HG03103 (cell line): ENCODE data around the gene PCDHGB5.
"Not testable (repeated sequence)": the region's sequence is repeated elsewhere in the genome, so short reads cannot be mapped to it uniquely, and the experiment has no call there.

ENCODE experiments used
- ATAC-seq: cut with Tn5 transposase; IDR thresholded peaks from one replicate; pipeline ENCODE4 v1.9.1; 2021; ENCODE audit warnings: low read depth; ENCODE audit not compliant: unreplicated experiment

PCDHGB5 gene

DNA sequence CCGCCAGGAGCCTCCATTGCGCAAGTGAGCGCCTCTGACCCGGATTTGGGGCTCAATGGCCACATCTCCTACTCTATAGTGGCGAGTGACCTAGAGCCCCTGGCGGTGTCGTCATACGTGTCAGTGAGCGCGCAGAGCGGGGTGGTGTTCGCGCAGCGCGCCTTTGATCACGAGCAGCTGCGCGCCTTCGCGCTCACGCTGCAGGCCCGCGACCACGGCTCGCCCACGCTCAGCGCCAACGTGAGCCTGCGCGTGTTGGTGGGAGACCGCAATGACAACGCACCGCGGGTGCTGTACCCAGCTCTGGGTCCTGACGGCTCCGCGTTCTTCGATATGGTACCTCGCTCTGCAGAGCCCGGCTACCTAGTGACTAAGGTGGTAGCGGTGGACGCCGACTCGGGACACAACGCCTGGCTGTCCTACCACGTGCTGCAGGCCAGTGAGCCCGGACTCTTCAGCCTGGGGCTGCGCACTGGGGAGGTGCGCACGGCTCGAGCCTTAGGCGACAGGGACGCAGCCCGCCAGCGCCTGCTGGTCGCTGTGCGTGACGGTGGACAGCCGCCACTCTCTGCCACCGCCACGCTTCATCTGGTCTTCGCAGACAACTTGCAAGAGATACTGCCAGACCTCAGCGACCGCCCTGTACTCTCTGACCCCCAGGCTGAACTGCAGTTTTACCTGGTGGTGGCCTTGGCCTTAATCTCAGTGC, 12.0 kb downstream of the PCDHGB5 start:
- no peak for ATAC-seq

DNA sequence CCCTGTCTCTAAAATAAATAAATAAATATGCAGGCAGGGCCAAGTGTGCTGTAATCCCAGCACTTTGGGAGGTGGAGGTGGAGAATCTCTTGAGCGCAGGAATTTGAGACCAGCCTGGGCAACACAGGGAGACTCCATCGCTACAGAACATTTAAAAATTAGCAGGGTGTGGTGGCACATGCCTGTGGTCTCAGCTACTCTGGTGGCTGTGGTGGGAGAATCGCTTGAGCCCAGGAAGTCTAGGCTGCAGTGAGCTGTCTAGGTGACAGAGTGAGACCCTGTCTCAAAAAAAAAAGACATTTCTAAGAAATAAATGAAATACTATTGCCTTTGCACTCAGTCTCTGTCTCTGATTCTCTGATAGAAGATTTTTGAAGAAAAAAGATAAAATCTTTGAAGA, 13.8 kb downstream of the PCDHGB5 start:
- ATAC-seq = no peak

DNA sequence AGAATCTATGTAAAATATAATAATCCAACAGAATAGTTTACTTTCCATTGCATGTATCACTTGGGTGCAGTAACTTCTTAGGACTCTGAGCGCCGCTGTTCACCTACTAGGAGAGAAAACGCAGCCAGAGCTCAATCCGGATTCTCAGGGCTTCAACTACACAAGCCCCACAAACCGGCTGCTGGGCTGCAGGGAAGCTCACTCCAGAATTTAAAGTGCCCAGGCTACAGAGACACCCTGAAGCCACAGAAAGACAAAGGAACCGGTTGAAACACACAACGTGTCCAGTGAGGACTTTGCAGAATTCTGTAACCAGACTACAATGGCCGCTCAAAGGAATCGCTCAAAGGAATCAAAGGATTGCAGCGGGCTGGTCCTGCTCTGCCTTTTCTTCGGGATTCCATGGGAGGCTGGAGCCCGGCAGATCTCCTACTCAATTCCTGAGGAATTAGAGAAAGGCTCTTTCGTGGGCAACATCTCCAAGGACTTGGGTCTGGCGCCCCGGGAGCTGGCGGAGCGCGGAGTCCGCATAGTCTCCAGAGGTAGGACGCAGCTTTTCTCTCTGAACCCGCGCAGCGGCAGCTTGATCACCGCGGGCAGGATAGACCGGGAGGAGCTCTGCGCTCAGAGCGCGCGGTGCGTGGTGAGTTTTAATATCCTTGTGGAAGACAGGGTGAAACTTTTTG, 15.2 kb downstream of the PCDHGB5 start, which contains the start of gene PCDHGA10:
Gene PCDHGA10 (plus strand): TSS at position 134 of the 686 bp plus-strand sequence. CDS start 189 bp downstream, at position 323.
- ATAC-seq = peak; percentile 46

DNA sequence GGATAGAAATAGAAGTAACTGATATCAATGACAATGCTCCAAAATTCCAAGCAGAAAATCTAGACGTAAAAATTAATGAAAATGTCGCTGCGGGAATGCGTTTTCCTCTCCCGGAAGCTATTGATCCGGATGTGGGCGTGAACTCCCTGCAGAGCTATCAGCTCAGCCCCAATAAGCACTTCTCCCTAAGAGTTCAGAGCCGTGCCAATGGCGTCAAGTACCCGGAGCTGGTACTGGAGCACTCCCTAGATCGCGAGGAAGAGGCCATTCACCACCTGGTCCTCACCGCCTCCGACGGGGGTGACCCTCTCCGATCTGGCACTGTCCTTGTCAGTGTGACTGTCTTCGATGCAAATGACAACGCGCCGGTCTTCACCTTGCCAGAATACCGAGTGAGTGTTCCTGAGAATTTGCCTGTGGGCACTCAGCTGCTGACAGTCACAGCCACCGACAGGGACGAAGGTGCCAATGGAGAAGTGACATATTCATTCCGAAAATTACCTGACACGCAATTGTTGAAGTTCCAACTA, 15.9 kb downstream of the PCDHGB5 start:
- ATAC-seq = no peak

DNA sequence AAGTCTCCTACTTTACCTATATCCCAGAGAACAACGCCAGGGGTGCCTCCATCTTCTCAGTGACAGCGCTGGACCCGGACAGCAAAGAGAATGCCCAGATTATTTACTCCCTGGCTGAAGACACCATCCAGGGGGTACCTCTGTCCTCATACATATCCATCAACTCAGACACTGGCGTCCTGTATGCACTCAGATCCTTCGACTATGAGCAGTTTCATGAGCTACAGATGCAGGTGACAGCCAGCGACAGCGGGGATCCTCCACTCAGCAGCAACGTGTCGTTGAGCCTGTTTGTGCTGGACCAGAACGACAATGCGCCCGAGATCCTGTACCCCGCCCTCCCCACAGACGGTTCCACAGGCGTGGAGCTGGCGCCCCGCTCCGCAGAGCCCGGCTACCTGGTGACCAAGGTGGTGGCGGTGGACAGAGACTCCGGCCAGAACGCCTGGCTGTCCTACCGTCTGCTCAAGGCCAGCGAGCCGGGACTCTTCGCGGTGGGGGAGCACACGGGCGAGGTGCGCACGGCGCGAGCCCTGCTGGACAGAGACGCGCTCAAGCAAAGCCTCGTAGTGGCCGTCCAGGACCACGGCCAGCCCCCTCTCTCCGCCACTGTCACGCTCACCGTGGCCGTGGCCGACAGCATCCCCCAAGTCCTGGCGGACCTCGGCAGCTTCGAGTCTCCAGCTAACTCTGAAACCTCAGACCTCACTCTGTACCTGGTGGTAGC, 17.0 kb downstream of the PCDHGB5 start:
- not testable (repeated sequence) for ATAC-seq

DNA sequence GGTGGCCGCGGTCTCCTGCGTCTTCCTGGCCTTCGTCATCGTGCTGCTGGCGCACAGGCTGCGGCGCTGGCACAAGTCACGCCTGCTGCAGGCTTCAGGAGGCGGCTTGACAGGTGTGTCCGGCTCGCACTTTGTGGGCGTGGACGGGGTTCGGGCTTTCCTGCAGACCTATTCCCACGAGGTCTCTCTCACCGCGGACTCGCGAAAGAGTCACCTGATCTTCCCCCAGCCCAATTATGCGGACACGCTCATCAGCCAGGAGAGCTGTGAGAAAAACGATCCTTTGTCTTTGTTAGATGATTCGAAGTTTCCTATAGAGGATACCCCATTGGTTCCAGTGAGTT, 17.5 kb downstream of the PCDHGB5 start:
- not testable (repeated sequence) for ATAC-seq

DNA sequence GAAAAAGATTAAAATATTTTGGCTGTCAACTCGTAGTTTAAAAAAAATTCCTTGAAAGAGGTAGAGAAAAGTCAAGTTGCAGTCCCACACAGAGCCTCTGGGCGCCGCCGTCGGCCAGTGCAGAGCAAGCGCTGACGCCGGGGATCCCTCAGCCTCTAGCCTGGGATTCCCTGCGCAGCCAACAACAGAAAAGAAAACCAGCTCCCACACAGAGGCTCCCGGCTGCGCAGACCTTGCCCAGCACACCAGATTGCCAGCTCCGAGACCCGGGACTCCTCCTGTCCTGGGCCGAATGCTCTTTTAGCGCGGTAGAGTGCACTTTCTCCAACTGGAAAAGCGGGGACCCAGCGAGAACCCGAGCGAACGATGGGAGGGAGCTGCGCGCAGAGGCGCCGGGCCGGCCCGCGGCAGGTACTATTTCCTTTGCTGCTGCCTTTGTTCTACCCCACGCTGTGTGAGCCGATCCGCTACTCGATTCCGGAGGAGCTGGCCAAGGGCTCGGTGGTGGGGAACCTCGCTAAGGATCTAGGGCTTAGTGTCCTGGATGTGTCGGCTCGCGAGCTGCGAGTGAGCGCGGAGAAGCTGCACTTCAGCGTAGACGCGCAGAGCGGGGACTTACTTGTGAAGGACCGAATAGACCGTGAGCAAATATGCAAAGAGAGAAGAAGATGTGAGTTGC, 19.9 kb downstream of the PCDHGB5 start, which contains the start of gene PCDHGB7:
Gene PCDHGB7 (plus strand): TSS at position 184 of the 679 bp plus-strand sequence. CDS start 183 bp downstream, at position 367.
- ATAC-seq = peak; percentile 80

DNA sequence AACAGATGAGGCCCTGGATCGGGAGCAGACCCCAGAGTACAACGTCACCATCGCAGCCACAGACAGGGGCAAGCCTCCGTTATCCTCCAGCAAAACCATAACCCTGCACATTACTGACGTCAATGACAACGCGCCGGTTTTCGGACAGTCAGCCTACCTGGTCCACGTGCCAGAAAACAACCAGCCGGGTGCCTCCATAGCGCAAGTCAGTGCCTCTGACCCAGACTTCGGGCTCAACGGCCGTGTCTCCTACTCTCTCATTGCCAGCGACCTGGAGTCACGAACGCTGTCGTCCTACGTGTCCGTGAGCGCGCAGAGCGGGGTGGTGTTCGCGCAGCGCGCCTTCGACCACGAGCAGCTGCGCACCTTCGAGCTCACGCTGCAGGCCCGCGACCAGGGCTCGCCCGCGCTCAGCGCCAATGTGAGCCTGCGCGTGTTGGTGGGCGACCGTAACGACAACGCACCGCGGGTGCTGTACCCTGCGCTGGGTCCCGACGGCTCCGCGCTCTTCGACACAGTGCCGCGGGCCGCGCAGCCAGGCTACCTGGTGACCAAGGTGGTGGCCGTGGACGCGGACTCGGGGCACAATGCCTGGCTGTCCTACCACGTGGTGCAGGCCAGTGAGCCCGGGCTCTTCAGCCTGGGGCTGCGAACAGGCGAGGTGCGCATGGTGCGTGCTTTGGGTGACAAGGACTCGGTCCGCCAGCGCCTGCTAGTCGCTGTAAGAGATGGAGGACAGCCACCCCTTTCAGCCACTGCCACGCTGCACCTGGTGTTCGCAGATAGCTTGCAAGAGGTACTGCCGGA, 21.5 kb downstream of the PCDHGB5 start:
- ATAC-seq = no peak

DNA sequence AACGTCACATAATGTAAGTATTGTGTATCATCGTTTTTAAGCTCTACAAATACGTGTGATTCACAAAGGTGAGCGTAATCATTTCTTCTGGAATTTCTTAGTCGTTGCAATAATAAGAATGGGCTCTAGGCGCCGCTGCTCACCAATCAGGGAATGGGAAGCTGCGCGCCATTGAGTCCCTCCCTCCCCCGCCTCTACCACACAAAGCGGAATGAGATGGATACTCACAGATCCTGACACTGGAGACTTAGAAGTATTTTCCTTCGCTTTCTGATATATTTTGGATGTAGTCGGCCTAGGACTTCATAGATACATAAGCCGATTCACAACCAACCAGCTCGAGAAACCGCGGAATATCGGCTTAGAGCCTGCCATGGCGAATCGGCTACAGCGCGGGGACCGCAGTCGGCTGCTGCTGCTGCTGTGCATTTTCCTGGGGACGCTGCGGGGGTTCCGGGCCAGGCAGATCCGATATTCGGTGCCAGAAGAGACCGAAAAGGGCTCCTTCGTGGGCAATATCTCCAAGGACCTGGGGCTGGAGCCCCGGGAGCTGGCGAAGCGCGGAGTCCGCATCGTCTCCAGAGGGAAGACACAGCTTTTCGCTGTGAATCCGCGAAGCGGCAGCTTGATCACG, 23.2 kb downstream of the PCDHGB5 start, which contains the start of gene PCDHGA11:
Gene PCDHGA11 (plus strand): TSS at position 197 of the 634 bp plus-strand sequence. CDS start 177 bp downstream, at position 374.
- ATAC-seq = peak; percentile 42

DNA sequence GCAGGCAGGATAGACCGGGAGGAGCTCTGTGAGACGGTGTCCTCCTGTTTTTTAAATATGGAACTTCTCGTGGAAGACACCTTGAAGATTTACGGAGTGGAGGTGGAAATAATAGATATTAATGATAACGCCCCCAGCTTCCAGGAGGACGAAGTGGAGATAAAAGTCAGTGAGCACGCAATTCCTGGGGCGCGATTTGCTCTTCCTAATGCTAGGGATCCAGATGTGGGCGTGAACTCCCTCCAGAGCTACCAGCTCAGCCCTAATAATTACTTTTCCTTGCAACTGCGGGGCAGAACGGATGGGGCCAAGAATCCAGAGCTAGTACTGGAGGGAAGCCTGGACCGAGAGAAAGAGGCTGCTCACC, 23.7 kb downstream of the PCDHGB5 start:
- ATAC-seq = no peak

DNA sequence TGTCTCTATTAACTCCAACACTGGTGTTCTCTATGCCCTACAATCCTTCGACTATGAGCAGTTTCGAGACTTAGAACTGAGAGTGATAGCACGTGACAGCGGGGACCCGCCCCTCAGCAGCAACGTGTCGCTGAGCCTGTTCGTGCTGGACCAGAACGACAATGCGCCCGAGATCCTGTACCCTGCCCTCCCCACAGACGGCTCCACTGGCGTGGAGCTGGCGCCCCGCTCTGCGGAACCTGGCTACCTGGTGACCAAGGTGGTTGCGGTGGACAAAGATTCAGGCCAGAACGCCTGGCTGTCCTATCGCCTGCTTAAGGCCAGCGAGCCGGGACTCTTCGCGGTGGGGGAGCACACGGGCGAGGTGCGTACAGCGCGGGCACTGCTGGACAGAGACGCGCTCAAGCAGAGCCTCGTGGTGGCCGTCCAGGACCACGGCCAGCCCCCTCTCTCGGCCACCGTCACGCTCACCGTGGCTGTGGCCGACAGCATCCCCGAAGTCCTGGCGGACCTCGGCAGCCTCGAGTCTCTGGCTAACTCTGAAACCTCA, 25.1 kb downstream of the PCDHGB5 start:
- no peak for ATAC-seq

DNA sequence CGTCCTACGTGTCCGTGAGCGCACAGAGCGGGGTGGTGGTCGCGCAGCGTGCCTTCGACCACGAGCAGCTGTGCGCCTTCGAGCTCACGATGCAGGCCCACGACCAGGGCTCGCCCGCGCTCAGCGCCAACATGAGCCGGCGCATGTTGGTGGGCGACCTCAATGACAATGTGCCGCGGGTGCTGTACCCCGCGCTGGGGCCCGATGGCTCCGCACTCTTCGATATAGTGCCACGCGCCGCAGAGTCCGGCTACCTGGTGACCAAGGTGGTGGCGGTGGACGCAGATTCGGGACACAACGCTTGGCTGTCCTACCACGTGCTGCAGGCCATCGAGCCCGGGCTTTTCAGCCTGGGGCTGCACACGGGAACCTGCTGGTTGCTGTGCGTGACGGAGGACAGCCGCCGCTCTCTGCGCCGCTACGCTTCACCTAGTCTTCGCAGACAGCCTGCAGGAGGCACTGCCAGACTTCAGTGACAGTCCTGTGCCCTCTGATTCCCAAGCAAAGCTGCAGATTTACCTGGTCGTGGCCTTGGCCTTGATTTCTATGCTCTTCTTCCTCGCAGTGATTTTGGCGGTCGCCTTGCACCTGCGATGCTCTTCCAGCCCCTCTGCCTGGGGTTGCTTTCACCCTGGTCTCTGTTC, 30.2 kb downstream of the PCDHGB5 start:
- ATAC-seq = no peak

DNA sequence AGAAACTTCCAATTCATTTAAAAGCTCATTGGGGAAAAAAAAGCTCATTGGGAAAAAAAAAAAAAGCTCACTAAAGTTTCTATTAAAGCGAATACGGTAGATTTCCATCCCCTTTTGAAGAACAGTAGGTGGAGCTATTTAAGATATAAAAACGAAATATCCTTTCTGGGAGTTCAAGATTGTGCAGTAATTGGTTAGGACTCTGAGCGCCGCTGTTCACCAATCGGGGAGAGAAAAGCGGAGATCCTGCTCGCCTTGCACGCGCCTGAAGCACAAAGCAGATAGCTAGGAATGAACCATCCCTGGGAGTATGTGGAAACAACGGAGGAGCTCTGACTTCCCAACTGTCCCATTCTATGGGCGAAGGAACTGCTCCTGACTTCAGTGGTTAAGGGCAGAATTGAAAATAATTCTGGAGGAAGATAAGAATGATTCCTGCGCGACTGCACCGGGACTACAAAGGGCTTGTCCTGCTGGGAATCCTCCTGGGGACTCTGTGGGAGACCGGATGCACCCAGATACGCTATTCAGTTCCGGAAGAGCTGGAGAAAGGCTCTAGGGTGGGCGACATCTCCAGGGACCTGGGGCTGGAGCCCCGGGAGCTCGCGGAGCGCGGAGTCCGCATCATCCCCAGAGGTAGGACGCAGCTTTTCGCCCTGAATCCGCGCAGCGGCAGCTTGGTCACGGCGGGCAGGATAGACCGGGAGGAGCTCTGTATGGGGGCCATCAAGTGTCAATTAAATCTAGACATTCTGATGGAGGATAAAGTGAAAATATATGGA, 32.8 kb downstream of the PCDHGB5 start, which contains the start of gene PCDHGA12:
Gene PCDHGA12 (plus strand): TSS at position 176 of the 782 bp plus-strand sequence. CDS start 253 bp downstream, at position 429.
- peak; percentile 80 for ATAC-seq

DNA sequence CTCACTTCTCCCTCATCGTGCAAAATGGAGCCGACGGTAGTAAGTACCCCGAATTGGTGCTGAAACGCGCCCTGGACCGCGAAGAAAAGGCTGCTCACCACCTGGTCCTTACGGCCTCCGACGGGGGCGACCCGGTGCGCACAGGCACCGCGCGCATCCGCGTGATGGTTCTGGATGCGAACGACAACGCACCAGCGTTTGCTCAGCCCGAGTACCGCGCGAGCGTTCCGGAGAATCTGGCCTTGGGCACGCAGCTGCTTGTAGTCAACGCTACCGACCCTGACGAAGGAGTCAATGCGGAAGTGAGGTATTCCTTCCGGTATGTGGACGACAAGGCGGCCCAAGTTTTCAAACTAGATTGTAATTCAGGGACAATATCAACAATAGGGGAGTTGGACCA, 33.5 kb downstream of the PCDHGB5 start:
- peak; percentile 49 for ATAC-seq

DNA sequence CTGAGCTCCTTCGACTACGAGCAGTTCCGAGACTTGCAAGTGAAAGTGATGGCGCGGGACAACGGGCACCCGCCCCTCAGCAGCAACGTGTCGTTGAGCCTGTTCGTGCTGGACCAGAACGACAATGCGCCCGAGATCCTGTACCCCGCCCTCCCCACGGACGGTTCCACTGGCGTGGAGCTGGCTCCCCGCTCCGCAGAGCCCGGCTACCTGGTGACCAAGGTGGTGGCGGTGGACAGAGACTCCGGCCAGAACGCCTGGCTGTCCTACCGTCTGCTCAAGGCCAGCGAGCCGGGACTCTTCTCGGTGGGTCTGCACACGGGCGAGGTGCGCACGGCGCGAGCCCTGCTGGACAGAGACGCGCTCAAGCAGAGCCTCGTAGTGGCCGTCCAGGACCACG, 34.6 kb downstream of the PCDHGB5 start:
- ATAC-seq = not testable (repeated sequence)

DNA sequence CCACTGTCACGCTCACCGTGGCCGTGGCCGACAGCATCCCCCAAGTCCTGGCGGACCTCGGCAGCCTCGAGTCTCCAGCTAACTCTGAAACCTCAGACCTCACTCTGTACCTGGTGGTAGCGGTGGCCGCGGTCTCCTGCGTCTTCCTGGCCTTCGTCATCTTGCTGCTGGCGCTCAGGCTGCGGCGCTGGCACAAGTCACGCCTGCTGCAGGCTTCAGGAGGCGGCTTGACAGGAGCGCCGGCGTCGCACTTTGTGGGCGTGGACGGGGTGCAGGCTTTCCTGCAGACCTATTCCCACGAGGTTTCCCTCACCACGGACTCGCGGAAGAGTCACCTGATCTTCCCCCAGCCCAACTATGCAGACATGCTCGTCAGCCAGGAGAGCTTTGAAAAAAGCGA, 35.0 kb downstream of the PCDHGB5 start:
- not testable (repeated sequence) for ATAC-seq

DNA sequence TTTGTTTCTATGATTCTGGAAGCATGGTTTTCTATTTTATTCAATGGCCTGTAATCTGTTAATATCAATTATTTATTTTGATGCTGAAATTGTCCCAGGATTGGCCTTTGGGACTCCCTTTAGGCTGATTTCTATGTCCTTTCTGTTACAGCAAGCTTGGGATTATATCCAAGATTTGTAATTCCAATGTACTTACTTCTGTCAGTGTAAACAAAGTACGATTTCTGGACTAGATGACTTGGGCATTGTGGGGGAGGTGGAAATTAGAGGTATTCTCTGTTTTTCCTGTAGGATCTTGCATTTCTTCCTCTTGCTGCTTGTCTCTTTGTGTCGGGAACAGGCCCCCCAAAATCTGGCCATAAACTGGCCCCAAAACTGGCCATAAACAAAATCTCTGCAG, 36.3 kb downstream of the PCDHGB5 start:
- ATAC-seq = no peak
